Esophagus squamous epithelium (tissue), 5 donors: ENCODE measurements around the gene PAX8. TPM values are rescaled to one million over a fixed set of nuclear protein-coding genes. Genes with fewer than 3 reads are reported as not detected.

Source experiments
- DNase-seq: peaks from one replicate; lab custom pipeline; 2025; lab: John Stamatoyannopoulos, UW
- H3K27ac ChIP-seq, 4 donors: fragments of 200-600 bp; sonication (generic); one replicate each; pipeline ENCODE4 v1.5.1; 2016 to 2019; ENCODE audit warnings: mild to moderate bottlenecking in 1 of 4
- H3K27me3 ChIP-seq, 4 donors: fragments of 200-600 bp; sonication (generic); 1 replicate in 3 of 4; 2 replicates in 1 of 4; pipeline versions ENCODE4 v1.5.1 to v1.6.0; 2017 to 2021; ENCODE audit warnings: antibody characterized with exemption in 1 of 4
- H3K36me3 ChIP-seq, 3 donors: fragments of 200-600 bp; sonication (generic); one replicate each; pipeline ENCODE4 v1.5.1; 2016 to 2019
- H3K4me1 ChIP-seq, 3 donors: fragments of 200-600 bp; sonication (generic); one replicate each; pipeline ENCODE4 v1.5.1; 2017 to 2019
- H3K4me3 ChIP-seq, 4 donors: fragments of 200-600 bp; sonication (generic); 1 replicate in 3 of 4; 2 replicates in 1 of 4; pipeline ENCODE4 v1.5.1; 2016 to 2019; ENCODE audit warnings: mild to moderate bottlenecking in 2 of 4, moderate library complexity in 1 of 4
- H3K9me3 ChIP-seq, 3 donors: fragments of 200-600 bp; sonication (generic); one replicate each; pipeline ENCODE4 v1.5.1; 2016 to 2019
- CTCF ChIP-seq, 6 experiments: fragments of 450-650 bp in 4 of 6; fragments of 200-600 bp in 2 of 6; sonication (generic) in 2 of 6; IDR thresholded peaks; one replicate each; pipeline ENCODE4 v1.5.1; 2016 to 2019; ENCODE audit warnings: antibody characterized with exemption in 6 of 6, mild to moderate bottlenecking in 4 of 6, moderate library complexity in 4 of 6
- POLR2A ChIP-seq, 4 donors: fragments of 450-650 bp; IDR thresholded peaks; one replicate each; pipeline ENCODE4 v1.6.1; 2017; ENCODE audit warnings: antibody characterized with exemption in 4 of 4, mild to moderate bottlenecking in 4 of 4, moderate library complexity in 3 of 4
- WGBS, 2 donors: methylation state at CpG; one replicate each; pipeline ENCODE4 v1.1.5; 2018; 5-methylcytosine and 5-hydroxymethylcytosine counted together
- intact Hi-C: fragments of 100-400 bp; cut with DNase I; formaldehyde crosslinking; loops from one replicate; pipeline ENCODE4 v1.15.0; 2022
- total RNA-seq, 4 donors: library from RNA; depleted of rRNA; stranded (reverse); fragments of >200 nt; gene quantifications; one replicate each; pipeline ENCODE4 v1.1.0, GENCODE V29; 2016
- donor health status: DM: yes; HTN: yes; CAD: no.

The PAX8 gene
- total RNA-seq, 4 donors from 2014 or later = 0.32 to 7.6 (median 2.7) TPM

- no peaks in the 10 kb centered on the region for H3K27me3 ChIP-seq
- no peak for DNase-seq
- no peaks in the 10 kb centered on the region for H3K36me3 ChIP-seq
- intact Hi-C loops = no loop called here
- H3K9me3 ChIP-seq = no peaks in the 10 kb centered on the region
- H3K4me3 ChIP-seq = no peak overlapping the region
- 53 to 84% methylated on average over 6 to 7 of the region's 7 CpGs for WGBS, 2 donors
- no peak for TF ChIP-seq POLR2A (IDR thresholded peaks at IDR 0.05)
- no peak for TF ChIP-seq CTCF (IDR thresholded peaks at IDR 0.05)
- H3K4me1 ChIP-seq = peaks cover 0 to 9% (median 0%) of the 10 kb centered on the region in 3 donors
- H3K27ac ChIP-seq = no peak overlapping the region
Measured at GRCh38 chr2:113251118-113251517, 27.6 kb downstream of the PAX8 start.

GRCh38 chr2:113248997-113249770 is 29.5 kb downstream of the PAX8 start:
- Histone ChIP-seq H3K36me3 (no peaks in the 10 kb centered on the region), H3K4me1 (peaks cover 0 to 17% (median 0%) of the 10 kb centered on the region in 3 donors), H3K9me3 (no peaks in the 10 kb centered on the region), H3K27ac (no peak overlapping the region), H3K27me3 (no peaks in the 10 kb centered on the region), H3K4me3 (no peak overlapping the region)
- intact Hi-C loops = loop anchor here (5.0 kb wide), 1 partner anchor 123 kb away; no protein-coding TSS in a partner anchor
- no peak for DNase-seq
- 31 to 42% methylated on average over 7 to 10 of the region's 10 CpGs for WGBS, 2 donors
- TF ChIP-seq POLR2A (IDR thresholded peaks at IDR 0.05) = no peak
- TF ChIP-seq CTCF (IDR thresholded peaks at IDR 0.05) = peak; percentile 77 to 94 (median 92)

GRCh38 chr2:113246606-113247005 is 32.1 kb downstream of the PAX8 start:
- Histone ChIP-seq H3K36me3 (no peaks in the 10 kb centered on the region), H3K27ac (peak overlapping the region in 1 of 4 donors; percentile 44), H3K27me3 (no peaks in the 10 kb centered on the region), H3K4me1 (peaks cover 3 to 25% (median 6%) of the 10 kb centered on the region in 3 donors), H3K9me3 (no peaks in the 10 kb centered on the region), H3K4me3 (no peak overlapping the region)
- DNase-seq = no peak
- WGBS, 2 donors = 0 to 40% methylated on average over 1 to 2 of the region's 14 CpGs
- TF ChIP-seq CTCF (IDR thresholded peaks at IDR 0.05) (no peak), POLR2A (IDR thresholded peaks at IDR 0.05) (no peak)
- intact Hi-C loops = loop anchor here (5.0 kb wide), 1 partner anchor 126 kb away; no protein-coding TSS in a partner anchor

GRCh38 chr2:113245276-113245711 is 33.4 kb downstream of the PAX8 start:
- peak overlapping the region in 2 of 4 donors; percentile 5 to 44 for H3K27ac ChIP-seq

More at GRCh38 chr2:113245276-113245711, 33.4 kb downstream of the PAX8 start:
- H3K27me3 ChIP-seq = no peaks in the 10 kb centered on the region
- intact Hi-C loops = loop anchor here (5.0 kb wide), 1 partner anchor 127 kb away; no protein-coding TSS in a partner anchor
- no peak for DNase-seq
- TF ChIP-seq CTCF (IDR thresholded peaks at IDR 0.05) = no peak
- no peak for TF ChIP-seq POLR2A (IDR thresholded peaks at IDR 0.05)
- no peaks in the 10 kb centered on the region for H3K36me3 ChIP-seq
- peaks cover 14 to 38% (median 19%) of the 10 kb centered on the region in 3 donors for H3K4me1 ChIP-seq
- WGBS, 2 donors = 76 to 84% methylated on average over 3 of the region's 3 CpGs
- H3K9me3 ChIP-seq = no peaks in the 10 kb centered on the region
- H3K4me3 ChIP-seq = no peak overlapping the region
